H1 (cell line): ENCODE measurements around the gene SNX12. TPM values are rescaled to one million over a fixed set of nuclear protein-coding genes. Genes with fewer than 3 reads are reported as not detected.

Source experiments
- CBX5 ChIP-seq: fragments of 300-800, 300-1000 bp; sonication (generic); IDR thresholded peaks from 2 replicates; pipeline ENCODE4 v1.7.1; 2016; ENCODE audit warnings: antibody characterized with exemption, low read length, low read depth
- CEBPB ChIP-seq: IDR thresholded peaks from 2 replicates; pipeline ENCODE4 v1.6.1; 2012; ENCODE audit warnings: low read depth, low read length
- FOSL1 ChIP-seq: IDR thresholded peaks from 2 replicates; pipeline ENCODE4 v1.6.1; 2011; ENCODE audit warnings: mild to moderate bottlenecking, low read depth, low read length, moderate library complexity; ENCODE audit not compliant: insufficient read depth
- HDAC2 ChIP-seq, 2 experiments: fragments of 300-600 bp in 1 of 2; sonication (generic) in 1 of 2; IDR thresholded peaks; 2 replicates each; pipeline ENCODE4 v1.6.1; 2011 to 2012; ENCODE audit warnings: low read depth in 2 of 2, low read length in 2 of 2, mild to moderate bottlenecking in 2 of 2, moderate library complexity in 2 of 2, borderline replicate concordance in 1 of 2, inconsistent platforms in 1 of 2
- KDM1A ChIP-seq: fragments of 200-600, 300-600 bp; sonication (generic); IDR thresholded peaks from 2 replicates; pipeline ENCODE4 v1.7.1; 2016; ENCODE audit warnings: mild to moderate bottlenecking, low read length, borderline replicate concordance
- MAFK ChIP-seq: IDR thresholded peaks from 2 replicates; pipeline ENCODE4 v1.6.1; 2012; ENCODE audit warnings: low read depth, mild to moderate bottlenecking, improper control_type of control experiment, low read length
- SAP30 ChIP-seq: fragments of 300-600 bp; sonication (generic); IDR thresholded peaks from 2 replicates; pipeline ENCODE4 v1.7.1; 2012; ENCODE audit warnings: low read length, moderate library complexity, mild to moderate bottlenecking, inconsistent platforms; ENCODE audit not compliant: insufficient read depth, insufficient replicate concordance
- TBP ChIP-seq: IDR thresholded peaks from 2 replicates; pipeline ENCODE4 v1.6.1; 2011; ENCODE audit warnings: low read depth, low read length, improper control_type of control experiment
- YY1 ChIP-seq: IDR thresholded peaks from 2 replicates; pipeline ENCODE4 v1.6.1; 2011; ENCODE audit warnings: low read depth, mild to moderate bottlenecking, low read length
- polyA plus RNA-seq, 7 experiments: library from polyadenylated mRNA; depleted of rRNA in 3 of 7; stranded (reverse) in 5 of 7; unstranded in 2 of 7; fragments of >200 nt in 5 of 7; fragments of 200-250 nt in 2 of 7; gene quantifications; 1 replicate in 5 of 7; 2 replicates in 1 of 7; 4 replicates in 1 of 7; pipeline versions ENCODE4 v1.2.1 to v1.2.3, GENCODE V29; 2011 to 2013; ENCODE audit warnings: missing spikeins in 2 of 7, mixed read lengths in 2 of 7
- total RNA-seq: library from RNA; stranded (reverse); fragmentation: NEBNext Ultra II Directional; extraction: Animal tissue kit (Norgen Biotek cat#: 25700); gene quantifications from 2 replicates; pipeline ENCODE4 v1.2.1, GENCODE V29; 2021
- TF ChIP-seq, protein P1 (sequence below): IDR thresholded peaks from 2 replicates; pipeline ENCODE4 v1.6.1; 2012; ENCODE audit warnings: inconsistent platforms

The SNX12 gene
- total and polyA plus RNA-seq, 2 of the 8 experiments (the other 6 are each of a cell fraction or from before 2014, with no cell fraction given): 72.1 to 74.2 TPM

DNA sequence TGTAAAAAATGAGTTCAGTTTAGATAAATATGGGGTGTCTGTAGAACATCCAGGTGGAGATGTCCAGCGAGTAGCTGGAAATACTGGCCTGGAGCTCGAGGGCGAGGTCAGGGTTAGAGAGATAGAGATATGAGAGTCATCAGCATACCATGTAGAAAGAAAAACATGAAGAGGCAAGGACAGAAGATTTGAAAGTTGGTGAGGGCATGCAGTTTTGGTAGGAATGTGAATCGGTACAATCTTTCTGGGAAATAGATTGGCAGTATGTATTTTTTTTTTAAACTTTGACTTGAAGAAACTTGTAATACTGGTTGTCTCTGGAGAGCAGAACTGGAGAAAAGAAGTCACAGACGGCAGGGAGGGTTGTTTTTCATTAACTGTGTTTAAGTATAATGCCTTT lies 2.4 kb upstream of the SNX12 start (continued):
- no peak for TF ChIP-seq YY1
- TF ChIP-seq, protein P1, sequence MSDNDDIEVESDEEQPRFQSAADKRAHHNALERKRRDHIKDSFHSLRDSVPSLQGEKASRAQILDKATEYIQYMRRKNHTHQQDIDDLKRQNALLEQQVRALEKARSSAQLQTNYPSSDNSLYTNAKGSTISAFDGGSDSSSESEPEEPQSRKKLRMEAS: no peak
- TF ChIP-seq CEBPB: no peak
- no peak for TF ChIP-seq CBX5
- no peak for TF ChIP-seq MAFK
- no peak for TF ChIP-seq SAP30
- no peak for TF ChIP-seq HDAC2 (IDR thresholded peaks at IDR 0.05; ENCODE audit: borderline replicate concordance in 1 of 2, low read depth in 2 of 2, low read length in 2 of 2)
- TF ChIP-seq TBP: no peak
- TF ChIP-seq FOSL1: no peak
- TF ChIP-seq KDM1A: no peak
